ENCODE measurements around the gene IL1RAPL2.

The IL1RAPL2 gene

GRCh38 chrX:104842646-104843045 lies 276.6 kb downstream of the IL1RAPL2 start:
- H3K36me3 ChIP-seq (ENCODE audit: control insufficient read depth, low read length), result no peaks in the 10 kb centered on the region
- no peak overlapping the region for H3K4me2 ChIP-seq (ENCODE audit: low read length)
- no peaks in the 10 kb centered on the region for H3K9me2 ChIP-seq (replicated peaks; ENCODE audit: control insufficient read depth, low read length)
- no peaks in the 10 kb centered on the region for H3K79me2 ChIP-seq (ENCODE audit: control insufficient read depth, low read length)
- TF ChIP-seq EZH2phosphoT487 (IDR thresholded peaks at IDR 0.05; ENCODE audit: borderline replicate concordance, low read length), result no peak
- TF ChIP-seq CTCF (IDR thresholded peaks at IDR 0.05; ENCODE audit: low read depth, low read length, poor library complexity, severe bottlenecking), result no peak
- no peaks in the 10 kb centered on the region for H4K20me1 ChIP-seq (ENCODE audit: control insufficient read depth, insufficient read depth, low read depth, low read length)
- H3K27ac ChIP-seq (ENCODE audit: low read depth, low read length), result no peak overlapping the region
- no peaks in the 10 kb centered on the region for H3K9me3 ChIP-seq (ENCODE audit: control insufficient read depth, insufficient read depth, low read length)
- H3K27me3 ChIP-seq (ENCODE audit: control insufficient read depth, low read length), result no peaks in the 10 kb centered on the region
- no peaks in the 10 kb centered on the region for H3F3A ChIP-seq (ENCODE audit: control insufficient read depth, insufficient read depth)
- no peak overlapping the region for H3K4me3 ChIP-seq (ENCODE audit: low read length)
- H3K4me1 ChIP-seq (ENCODE audit: control insufficient read depth, low read length), result no peaks in the 10 kb centered on the region

GRCh38 chrX:104852241-104852640 lies 286.2 kb downstream of the IL1RAPL2 start:
- TF ChIP-seq EZH2phosphoT487 (IDR thresholded peaks at IDR 0.05; ENCODE audit: borderline replicate concordance, low read length), result no peak
- no peak for TF ChIP-seq CTCF (IDR thresholded peaks at IDR 0.05; ENCODE audit: low read depth, low read length, poor library complexity, severe bottlenecking)
- Histone ChIP-seq H3K9me3 (ENCODE audit: control insufficient read depth, insufficient read depth, low read length) (no peaks in the 10 kb centered on the region), H3K4me1 (ENCODE audit: control insufficient read depth, low read length) (no peaks in the 10 kb centered on the region), H3K36me3 (ENCODE audit: control insufficient read depth, low read length) (no peaks in the 10 kb centered on the region), H3K79me2 (ENCODE audit: control insufficient read depth, low read length) (no peaks in the 10 kb centered on the region), H3K27ac (ENCODE audit: low read depth, low read length) (no peak overlapping the region), H3K27me3 (ENCODE audit: control insufficient read depth, low read length) (no peaks in the 10 kb centered on the region), H3K4me2 (ENCODE audit: low read length) (no peak overlapping the region), H3K4me3 (ENCODE audit: low read length) (no peak overlapping the region), H4K20me1 (ENCODE audit: control insufficient read depth, insufficient read depth, low read depth, low read length) (no peaks in the 10 kb centered on the region), H3F3A (ENCODE audit: control insufficient read depth, insufficient read depth) (no peaks in the 10 kb centered on the region), H3K9me2 (replicated peaks; ENCODE audit: control insufficient read depth, low read length) (no peaks in the 10 kb centered on the region)

GRCh38 chrX:104854188-104854587 lies 288.2 kb downstream of the IL1RAPL2 start:
- no peak overlapping the region for H3K27ac ChIP-seq (ENCODE audit: low read depth, low read length)
- no peak for TF ChIP-seq EZH2phosphoT487 (IDR thresholded peaks at IDR 0.05; ENCODE audit: borderline replicate concordance, low read length)

GRCh38 chrX:104854790-104855340 lies 288.9 kb downstream of the IL1RAPL2 start:
- no peaks in the 10 kb centered on the region for H4K20me1 ChIP-seq (ENCODE audit: control insufficient read depth, insufficient read depth, low read depth, low read length)
- H3K79me2 ChIP-seq (ENCODE audit: control insufficient read depth, low read length), result no peaks in the 10 kb centered on the region
- H3K4me1 ChIP-seq (ENCODE audit: control insufficient read depth, low read length), result no peaks in the 10 kb centered on the region
- no peak overlapping the region for H3K4me2 ChIP-seq (ENCODE audit: low read length)
- no peaks in the 10 kb centered on the region for H3K27me3 ChIP-seq (ENCODE audit: control insufficient read depth, low read length)
- no peak for TF ChIP-seq CTCF (IDR thresholded peaks at IDR 0.05; ENCODE audit: low read depth, low read length, poor library complexity, severe bottlenecking)
- no peak for TF ChIP-seq EZH2phosphoT487 (IDR thresholded peaks at IDR 0.05; ENCODE audit: borderline replicate concordance, low read length)
- no peaks in the 10 kb centered on the region for H3K9me2 ChIP-seq (replicated peaks; ENCODE audit: control insufficient read depth, low read length)
- H3K9me3 ChIP-seq (ENCODE audit: control insufficient read depth, insufficient read depth, low read length), result no peaks in the 10 kb centered on the region
- H3F3A ChIP-seq (ENCODE audit: control insufficient read depth, insufficient read depth), result no peaks in the 10 kb centered on the region
- no peak overlapping the region for H3K4me3 ChIP-seq (ENCODE audit: low read length)
- no peak overlapping the region for H3K27ac ChIP-seq (ENCODE audit: low read depth, low read length)
- no peaks in the 10 kb centered on the region for H3K36me3 ChIP-seq (ENCODE audit: control insufficient read depth, low read length)

More at GRCh38 chrX:104854188-104854587, 288.2 kb downstream of the IL1RAPL2 start:
- H3F3A ChIP-seq (ENCODE audit: control insufficient read depth, insufficient read depth), result no peaks in the 10 kb centered on the region
- no peaks in the 10 kb centered on the region for H3K79me2 ChIP-seq (ENCODE audit: control insufficient read depth, low read length)
- no peaks in the 10 kb centered on the region for H3K9me2 ChIP-seq (replicated peaks; ENCODE audit: control insufficient read depth, low read length)
- H3K36me3 ChIP-seq (ENCODE audit: control insufficient read depth, low read length), result no peaks in the 10 kb centered on the region
- H3K4me1 ChIP-seq (ENCODE audit: control insufficient read depth, low read length), result no peaks in the 10 kb centered on the region
- no peaks in the 10 kb centered on the region for H3K9me3 ChIP-seq (ENCODE audit: control insufficient read depth, insufficient read depth, low read length)
- H3K4me3 ChIP-seq (ENCODE audit: low read length), result no peak overlapping the region
- H3K27me3 ChIP-seq (ENCODE audit: control insufficient read depth, low read length), result no peaks in the 10 kb centered on the region
- no peaks in the 10 kb centered on the region for H4K20me1 ChIP-seq (ENCODE audit: control insufficient read depth, insufficient read depth, low read depth, low read length)
- no peak overlapping the region for H3K4me2 ChIP-seq (ENCODE audit: low read length)

Measured in DOHH2 (cell line).